ENCODE measurements around the gene MTFR2.

The MTFR2 gene

DNA sequence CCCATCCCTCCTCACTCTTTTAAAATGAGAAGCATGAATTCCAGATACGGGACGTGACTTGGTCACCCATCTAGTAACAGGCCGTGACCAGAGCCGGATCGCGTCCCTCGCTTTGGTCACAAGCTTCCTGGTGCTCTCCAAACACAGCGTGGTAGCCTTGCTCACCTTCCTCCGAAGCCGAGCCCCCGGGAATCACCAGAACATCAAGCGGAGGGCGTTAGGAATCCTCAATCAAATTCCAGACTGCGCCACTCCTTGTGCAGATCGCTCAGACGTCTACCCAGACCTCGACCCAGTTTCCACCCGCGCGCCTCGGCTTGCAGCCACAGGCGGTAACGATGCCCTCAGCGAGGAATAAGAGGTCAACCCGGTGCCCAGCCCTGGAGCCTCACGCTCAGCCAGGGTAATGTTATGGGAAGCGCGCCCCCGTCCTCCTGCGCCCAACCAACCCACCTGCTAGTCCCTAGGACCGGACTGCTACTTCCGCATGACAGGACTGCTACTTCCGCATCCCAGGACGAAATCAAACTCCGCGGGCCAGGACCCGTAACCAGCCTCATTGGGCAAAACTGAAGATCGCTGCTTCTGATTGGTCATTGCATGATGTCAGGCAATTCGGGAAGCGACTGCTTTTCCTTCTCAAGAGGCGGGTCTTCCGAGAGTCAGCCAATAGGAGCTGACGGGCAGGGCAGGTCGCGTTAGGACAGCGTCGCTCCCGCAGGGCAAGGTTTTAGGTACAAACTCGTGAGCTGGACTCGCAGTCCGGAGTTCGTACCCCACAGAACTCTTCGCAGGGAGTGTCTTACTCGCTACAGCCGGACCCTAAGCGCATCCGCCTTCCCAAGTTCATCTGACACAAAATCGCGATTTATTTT, at the start of gene MTFR2:
TSS of gene MTFR2 (minus strand) at position 501 of the 875 bp plus-strand sequence. CDS start 1,212 bp downstream, outside the sequence.
- peak; percentile 80 to 89 for DNase-seq

DNA sequence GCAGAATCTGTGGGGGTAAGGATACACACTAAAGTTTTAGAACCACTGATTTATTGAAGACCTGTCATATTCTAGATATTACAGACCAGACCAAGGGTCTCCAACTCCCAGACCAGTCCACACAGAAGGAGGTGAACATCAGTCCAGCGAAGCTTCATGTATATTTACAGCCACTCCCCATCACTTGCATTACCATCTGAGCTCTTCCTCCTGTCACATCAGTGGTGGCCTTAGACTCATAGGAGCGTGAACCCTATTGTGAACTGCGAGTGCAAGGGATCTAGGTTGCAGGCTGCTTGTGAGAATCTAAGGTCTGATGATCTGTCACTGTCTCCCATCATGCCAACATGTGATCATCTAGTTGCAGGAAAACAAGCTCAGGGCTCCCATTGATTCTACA, 44.5 kb upstream of the MTFR2 start:
- DNase-seq: no peak

DNA sequence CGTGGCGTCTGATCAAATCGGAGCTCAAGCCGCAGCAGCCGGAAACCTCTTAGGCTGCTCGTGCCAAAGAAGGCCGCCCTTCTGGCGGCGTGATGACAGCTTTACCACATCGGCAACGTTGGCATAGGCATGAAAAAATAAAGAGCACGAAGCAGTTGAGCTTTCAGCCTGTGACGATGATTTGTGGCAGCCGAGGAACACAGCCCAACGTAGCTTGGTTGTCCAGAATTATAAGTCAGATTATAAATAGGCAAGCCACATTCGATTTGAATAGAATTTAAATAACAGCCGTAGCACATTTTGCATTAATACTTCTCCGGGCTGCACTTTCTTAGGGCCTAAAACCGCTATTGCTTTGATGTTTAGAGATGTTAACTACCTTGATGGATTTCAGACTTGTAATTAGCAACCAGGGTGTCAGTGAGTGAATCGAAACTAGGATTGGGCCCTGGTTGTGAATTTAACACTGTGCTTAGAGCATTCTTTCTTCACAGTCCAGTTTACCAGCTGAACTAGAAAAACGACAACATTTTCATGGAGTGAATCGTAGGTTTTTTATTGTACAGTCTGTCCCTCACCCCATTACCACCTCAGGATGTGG, 40.4 kb upstream of the MTFR2 start:
- peak in 1 of 2 experiments; percentile 38 for DNase-seq

DNA sequence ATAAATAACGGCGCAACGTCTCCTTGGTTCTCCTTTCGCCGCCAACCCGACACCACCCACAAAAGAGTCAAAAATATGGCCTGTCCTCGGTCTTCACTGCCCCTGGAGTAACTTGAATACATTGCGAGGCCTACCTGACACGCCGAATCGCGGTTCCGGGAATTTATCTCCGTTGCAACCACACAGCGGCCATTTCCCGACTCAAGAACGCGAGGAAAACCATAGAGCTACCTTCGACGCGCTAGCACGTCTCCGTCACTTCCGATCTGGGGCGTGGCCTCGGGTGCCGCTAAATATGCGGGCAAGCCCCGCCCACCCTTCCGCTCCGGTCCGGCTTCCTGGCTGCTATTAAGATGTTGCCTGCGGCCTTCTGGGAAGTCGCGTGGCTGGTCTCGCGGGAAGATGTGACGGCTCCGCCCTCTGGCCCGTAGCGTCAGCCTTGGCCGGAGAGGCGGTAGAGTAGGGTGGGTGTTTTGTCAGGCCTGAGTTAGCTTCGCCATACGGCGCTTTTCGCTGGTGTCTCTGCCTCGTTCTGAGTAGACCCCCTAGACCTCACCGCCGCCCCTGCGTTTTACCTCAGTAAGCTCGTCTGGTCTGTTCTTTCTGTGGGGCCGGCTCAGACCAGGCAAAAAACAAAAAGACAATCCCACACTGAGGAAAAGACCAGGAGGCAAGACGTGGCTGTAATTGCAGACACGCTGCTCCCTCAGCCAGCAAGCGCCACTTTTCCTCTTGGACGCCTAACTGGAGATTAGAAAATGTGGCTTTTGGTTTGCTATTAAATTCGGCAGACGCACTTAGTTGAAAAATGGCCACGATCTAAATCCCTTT, 39.7 kb upstream of the MTFR2 start, which contains the start of gene BCLAF1:
TSS of gene BCLAF1 (minus strand) at position 268 of the 831 bp plus-strand sequence. CDS start 9,980 bp downstream, outside the sequence.
- DNase-seq: peak; percentile 96 to 99

DNA sequence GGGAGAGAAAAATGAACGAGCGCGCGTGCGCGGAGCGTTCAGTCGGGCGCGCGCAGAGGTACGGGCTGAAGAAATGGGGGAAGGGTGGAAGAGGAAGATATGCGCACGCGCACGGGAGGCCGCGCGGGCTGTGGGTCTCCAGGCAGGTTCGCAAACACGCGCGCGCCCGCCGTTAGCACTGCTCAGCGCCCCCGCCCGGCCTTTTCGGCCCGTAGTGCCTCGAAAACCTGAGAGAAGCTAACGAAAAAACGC, 39.1 kb upstream of the MTFR2 start:
- peak in 1 of 2 experiments; percentile 47 for DNase-seq

DNA sequence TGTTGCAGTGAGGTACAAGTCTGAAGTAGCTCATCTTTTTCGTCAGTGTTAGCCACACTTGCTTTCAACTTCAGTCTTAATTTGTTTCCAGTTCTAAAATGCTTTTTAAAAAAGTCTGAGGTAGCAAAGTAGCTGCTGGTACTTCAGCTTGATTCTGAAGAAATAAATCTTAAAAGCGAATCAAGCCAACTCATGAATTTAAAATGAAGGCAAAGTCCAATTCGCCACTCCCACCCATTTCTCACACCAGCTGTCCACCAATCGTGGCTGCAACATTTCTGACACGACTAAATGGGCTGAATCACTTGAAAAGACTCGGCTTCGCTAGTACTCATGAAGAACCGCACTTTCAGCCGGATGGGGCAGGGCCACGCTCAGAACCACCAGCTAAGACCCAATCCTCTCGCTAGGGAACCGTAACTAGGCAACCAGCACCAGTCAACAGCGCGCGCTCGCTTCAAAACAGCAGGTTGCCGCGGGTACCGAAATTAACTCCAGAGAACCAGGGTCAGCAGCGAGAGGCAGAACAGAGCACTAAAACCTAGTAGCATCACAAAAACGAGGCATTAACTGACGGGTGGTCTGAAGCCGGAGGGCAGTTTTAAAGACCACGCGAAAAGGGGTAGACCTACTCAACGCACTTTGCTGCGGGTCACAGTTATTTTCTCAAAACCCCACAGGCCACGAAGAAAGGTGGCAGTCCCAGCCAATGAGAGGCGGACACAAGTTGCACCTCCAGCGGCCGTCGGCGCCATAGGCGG, 38.6 kb upstream of the MTFR2 start:
- no peak for DNase-seq

DNA sequence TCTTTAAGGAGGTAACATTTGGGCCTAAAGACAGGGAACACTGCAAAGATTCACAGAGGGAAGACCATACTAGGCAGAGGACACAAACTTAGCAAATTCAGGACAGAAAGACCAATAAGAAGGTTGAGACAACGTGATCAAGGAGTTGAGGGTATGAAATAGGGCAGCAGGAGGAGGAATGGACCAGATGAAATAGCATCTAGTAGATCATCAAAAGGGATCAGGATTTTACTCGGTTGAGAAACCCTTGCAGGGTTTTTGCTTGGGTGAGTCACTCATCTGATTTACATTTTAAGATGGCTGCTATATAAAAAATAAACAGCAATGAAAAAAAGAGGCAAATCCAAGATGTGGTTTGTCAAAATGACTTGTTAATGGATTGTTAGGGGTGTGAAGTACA, 34.8 kb upstream of the MTFR2 start:
- DNase-seq: no peak

DNA sequence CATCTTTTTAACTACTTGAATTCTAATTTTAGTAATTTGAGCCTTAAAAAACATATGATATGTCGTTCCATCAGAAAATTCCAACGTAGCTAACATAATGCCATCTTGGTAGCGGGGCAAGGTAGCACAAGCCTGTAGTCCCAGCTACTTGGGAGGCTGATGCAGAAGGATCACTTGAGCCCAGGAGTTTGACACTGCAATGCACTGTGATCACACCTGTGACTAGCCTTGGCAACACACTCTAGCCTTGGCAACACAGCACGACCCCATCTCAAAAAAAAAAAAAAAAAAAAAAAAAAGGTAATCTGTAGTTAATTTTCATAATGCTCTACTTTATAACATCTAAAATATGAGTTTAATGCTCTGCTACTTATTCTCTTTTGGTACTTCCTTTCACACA, 32.8 kb upstream of the MTFR2 start:
- DNase-seq: no peak

DNA sequence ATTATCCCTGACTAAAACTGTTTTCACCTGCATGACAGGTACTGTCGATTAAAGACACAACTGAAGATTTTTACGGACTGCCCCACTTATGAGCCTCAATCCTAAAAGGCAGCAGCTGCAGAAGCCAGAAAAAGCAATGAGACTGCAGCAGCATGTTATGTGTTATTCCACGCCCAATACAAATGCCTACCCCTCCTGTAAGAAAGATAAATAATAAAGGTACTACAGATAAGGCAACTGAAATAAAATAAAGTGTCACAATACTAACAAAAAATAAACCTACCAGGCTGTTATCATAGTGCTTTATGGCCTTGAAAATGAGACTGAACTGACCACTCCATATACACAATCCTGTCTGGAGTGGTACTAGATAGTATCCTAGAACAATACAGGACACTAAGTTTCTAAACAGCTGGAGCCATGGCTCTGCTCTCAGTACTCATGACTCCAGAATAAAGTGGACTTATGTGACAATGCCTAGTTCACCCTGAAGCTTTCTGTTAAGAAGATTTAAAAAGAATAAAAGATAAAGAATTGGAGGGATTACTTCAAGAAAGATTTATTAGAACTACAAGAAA, 30.0 kb upstream of the MTFR2 start:
- no peak for DNase-seq

DNA sequence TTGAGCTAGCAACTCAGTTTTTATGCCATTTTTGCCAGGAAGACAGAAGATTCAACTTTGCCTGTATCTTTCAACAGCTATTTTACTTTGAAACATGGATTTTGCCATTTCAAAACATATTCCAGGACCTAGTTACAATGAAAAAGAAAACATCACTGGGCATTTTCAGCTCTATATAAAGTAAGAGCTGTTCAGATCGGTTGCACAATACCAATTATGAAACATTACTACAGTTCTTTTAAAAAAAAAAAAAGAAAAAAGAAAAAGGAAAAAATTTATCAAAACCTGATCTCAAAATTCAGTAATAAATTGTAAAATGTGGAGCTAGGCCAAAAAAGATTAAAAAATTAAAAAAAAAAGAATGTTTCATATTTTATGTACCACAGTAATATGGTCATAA, 24.0 kb upstream of the MTFR2 start:
- no peak for DNase-seq

DNA sequence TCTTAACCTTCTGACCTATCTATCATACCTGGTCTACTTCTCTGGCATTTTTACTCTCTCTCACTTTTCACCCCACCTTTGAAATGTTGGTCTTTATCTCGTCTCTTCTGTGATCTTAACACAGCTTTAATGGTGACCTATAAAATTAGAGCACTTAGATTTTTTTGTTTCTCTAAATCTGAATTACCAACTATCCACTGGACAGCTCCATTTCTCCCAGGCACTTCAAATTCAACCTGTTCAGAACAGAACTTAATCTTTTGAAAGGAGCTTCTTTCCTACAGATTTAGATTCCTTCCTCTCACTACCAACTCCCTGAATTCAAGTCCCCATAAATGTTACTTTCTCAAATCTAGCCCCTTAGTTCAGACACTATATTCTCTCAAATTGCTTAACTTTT, 15.0 kb upstream of the MTFR2 start:
- no peak for DNase-seq

DNA sequence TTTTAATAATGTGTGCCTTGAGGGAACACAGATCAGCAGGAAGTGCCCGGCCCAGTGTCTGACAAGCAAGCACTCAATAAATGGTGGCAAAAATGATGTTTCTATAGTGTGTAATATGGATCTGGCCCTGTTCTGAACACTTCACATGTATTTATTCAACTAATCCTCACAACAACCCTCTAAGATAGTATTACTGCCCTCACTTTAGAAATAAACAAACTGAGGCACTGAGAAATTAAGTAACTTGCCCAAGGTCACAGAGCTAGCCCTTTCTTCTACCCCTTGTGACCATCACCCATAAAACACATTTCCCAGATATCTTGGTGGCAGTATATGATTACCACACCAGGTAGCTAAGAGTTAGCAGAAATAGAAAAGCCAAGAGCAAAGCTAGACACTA, 12.8 kb upstream of the MTFR2 start:
- no peak for DNase-seq

DNA sequence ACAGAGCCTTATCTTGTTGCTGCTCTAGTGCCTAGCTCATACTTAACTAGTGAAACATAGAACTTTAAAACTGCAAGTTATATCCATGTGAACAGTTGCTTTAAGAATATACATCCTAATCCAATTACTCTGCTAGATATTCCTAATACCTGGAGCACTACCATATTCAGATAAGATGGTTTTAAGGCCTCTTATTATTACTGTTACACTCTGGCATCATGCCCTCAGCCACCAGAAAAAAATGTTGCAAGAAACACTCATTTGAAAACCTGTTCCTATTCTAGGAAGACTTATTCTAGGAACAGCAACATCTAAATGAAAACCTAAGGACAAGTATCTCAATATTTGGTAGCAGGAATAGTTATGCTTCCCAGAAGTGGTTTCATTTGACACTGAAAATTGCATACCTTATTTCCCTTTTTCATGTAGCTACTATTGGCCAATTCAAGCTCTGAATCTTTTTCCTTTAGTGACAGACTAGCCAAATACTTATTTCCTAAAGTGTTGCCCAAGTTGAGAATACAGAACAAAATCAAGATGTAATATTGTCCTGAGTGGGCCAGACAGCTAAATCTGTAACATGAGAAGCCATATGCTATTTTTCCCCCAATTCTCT, 4.8 kb upstream of the MTFR2 start:
- DNase-seq: no peak

DNA sequence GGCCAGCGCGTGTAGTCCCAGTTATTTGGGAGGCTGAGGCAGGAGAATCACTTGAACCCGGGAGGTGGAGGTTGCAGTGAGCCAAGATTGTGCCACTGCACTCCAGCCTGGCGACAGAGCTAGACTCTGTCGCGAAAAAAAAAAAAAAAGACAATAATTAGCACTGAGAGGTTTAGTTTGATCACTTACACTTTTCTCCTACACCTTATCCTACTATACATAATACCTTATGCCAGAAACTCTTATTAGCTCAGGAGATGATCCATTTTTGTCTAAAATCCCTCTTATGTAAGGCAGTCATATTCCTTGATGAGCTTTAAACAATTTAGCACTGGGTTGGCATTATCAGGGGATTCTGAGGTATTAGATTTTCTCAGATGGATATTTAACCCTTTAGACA, 3.6 kb upstream of the MTFR2 start:
- DNase-seq: no peak

DNA sequence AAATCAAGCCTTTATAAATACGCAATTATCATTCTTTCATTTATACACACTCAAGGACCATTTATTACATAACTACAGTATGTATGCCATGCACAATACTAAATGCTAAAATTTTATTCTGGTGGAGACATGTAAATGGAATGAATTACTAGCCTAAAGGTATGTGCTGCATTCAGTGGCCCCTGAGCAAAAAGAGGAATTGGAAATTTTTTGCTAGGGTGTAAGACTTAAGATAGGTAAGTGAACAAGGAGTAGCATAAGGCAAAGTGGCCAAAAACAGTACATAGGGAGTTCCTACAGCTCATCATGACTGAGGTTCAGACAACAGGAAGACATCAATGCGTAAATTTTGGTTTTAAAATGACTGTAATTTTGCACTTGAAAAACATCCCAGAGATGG, 2.3 kb upstream of the MTFR2 start:
- DNase-seq: no peak

DNA sequence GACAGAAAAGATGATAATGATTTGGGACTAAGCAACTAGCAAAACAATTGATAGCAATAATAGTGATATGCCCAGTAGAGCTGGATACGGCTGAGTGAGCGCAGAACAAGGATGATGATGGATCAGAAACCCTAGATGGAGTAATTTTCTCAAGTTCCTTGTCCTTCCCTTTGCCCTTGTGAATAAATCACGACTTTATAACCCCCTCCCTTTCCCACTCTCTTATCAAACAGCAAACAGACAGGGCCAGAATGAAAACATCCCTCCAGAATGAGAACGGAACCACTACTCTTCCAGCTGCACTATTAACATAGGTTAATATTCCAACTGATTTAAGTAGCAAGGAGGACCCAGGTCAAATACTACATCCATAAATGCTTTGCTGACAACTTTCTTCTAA, 1.3 kb upstream of the MTFR2 start:
- no peak for DNase-seq

DNA sequence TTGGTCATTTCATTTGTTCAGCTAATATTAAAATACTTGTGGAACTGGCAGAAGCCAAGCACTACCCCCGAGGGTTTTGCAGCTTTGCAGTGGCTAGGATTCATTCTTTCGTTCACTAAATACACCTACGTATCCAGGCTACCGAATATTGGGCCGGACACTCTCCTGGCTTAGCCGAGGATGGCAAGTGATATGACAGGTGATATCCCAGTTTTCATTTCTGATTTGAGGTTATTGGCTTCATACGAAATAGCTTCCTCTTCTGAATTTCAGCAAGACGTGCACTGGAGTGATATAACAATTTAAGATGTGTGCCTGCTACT, 536 bp upstream of the MTFR2 start:
- DNase-seq: no peak

DNA sequence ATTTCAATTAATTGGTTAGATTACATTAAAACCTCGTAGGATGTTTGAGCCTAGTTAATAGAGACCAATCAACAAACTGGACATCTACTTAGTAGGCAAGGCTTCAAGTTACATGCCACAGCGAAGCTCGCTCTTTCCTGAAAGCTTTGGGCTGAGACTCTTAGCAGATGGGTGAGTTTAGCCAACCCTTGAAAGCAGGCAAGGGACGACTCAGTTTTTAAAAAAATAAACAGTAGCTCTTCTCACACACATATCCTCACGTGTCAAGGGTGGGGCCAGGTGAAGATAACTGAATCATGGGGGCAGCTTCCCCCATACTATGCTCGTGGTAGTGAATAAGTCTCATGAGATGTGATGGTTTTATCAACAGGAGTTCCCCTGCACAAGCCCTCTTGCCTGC, 775 bp downstream of the MTFR2 start:
- no peak for DNase-seq

DNA sequence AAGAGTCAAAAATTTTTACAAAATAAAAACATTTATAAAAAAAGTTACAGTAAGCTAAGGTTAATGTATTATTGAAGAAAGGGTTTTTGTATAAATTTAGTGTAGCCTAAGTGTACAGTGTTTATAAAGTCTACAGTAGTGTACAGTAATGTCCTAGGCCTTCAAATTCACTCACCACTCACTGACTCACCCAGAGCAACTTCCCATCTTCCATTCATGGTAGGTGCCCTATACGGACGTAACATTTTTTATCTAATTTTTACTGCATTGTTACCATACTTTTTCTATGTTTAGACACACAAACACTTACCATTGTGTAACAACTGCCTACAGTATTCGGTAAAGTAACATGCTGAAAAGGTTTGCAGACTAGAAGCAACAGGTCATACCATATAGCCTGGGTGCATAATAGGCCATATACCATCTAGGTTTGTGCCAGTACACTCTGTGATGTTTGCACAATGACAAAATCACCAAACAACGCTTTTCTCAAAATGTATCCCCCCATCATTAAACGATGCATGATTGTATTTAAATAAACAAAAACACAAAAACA, 6.0 kb downstream of the MTFR2 start:
- DNase-seq: no peak

DNA sequence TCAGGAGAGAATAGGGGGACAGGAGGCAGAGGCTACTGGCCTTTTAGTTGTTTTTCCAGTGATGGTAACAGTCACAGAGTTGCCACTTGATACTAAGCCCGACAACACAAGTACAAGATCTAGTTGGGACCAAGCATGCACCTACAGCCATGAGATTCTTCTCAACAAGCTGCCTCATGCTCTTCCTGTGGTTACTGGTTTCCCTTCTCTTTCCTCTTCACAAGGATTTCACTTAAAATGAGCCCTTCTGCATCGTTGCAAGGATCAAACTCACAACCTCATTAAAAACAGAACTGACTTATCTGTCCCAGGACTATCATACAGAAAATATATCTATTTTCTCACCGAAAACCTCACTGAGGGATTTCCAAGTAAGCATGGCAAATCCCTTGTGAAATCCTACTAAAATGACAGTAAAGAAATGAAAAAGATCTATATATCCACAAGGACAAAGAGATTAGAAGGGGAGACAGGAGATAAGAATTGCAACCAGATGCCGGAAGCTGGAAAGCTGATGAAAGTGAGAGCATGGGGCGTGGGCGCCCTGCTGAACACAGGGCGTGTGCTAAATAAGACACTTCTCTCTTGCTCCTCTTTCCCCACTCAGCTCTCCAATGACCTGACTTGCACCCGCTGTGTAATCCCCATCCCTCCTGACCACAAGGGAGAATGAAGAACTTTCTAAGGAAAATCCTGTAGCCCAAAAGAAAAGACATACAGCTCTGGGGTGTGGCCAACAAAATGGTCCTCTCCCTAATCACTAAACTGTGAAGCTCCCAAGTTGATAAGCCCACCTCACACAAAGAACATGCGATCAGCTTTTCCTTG, 13.4 kb downstream of the MTFR2 start:
- no peak for DNase-seq

DNA sequence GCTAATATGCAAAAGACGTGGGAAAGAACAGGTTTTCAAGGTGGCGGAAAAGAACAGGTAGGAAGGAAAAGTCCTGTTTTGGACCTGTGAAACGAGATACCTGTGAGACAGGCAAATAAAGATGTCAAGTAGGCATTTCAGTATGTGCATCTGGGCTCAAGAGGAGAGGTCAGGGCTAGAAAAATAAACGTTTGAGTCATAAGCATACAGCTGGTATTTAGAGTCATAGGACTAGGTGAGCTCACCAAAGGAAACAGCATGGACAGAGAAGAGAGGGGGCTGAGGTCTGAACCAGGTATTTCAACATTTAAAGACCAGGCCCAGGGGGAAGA, 14.9 kb downstream of the MTFR2 start:
- DNase-seq: no peak

All from cerebellar nuclear complex (tissue), 1 donor.